DOHH2 (cell line): ENCODE results near the gene PMPCA.

Experiments used
- EZH2phosphoT487 ChIP-seq: fragments of 200-600 bp; sonication (generic); IDR thresholded peaks from 2 replicates; pipeline ENCODE4 v1.6.1; 2017; ENCODE audit warnings: borderline replicate concordance, mild to moderate bottlenecking, antibody characterized with exemption, low read length, moderate library complexity, mixed read lengths
- TF ChIP-seq, protein P1 (sequence below): fragments of 200-600 bp; sonication (generic); IDR thresholded peaks from one replicate; pipeline ENCODE4 v1.5.1; 2014; ENCODE audit warnings: antibody characterized with exemption, mild to moderate bottlenecking, low read depth, low read length; ENCODE audit not compliant: poor library complexity, severe bottlenecking

DNA sequence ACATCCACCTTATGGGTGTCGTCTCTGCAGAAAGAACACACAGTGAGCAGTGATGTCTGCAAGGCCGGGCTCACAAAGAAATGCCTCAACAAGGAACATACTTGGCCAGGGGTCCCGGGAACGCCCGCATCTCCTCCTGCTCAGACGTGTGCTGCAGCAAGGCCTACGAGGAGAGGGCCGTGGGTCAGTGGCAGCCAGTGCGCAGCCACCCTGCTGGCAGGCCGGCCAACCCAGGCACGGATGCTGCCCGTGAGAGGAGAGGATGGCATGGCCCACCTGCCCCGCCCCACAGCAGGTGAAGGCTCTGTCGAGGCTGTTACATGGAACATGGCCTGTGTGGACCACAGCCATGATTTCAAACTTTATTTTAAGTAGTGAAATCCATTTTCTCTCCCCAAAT is 53.1 kb downstream of the PMPCA start:
- TF ChIP-seq EZH2phosphoT487 = no peak
- TF ChIP-seq, protein P1, sequence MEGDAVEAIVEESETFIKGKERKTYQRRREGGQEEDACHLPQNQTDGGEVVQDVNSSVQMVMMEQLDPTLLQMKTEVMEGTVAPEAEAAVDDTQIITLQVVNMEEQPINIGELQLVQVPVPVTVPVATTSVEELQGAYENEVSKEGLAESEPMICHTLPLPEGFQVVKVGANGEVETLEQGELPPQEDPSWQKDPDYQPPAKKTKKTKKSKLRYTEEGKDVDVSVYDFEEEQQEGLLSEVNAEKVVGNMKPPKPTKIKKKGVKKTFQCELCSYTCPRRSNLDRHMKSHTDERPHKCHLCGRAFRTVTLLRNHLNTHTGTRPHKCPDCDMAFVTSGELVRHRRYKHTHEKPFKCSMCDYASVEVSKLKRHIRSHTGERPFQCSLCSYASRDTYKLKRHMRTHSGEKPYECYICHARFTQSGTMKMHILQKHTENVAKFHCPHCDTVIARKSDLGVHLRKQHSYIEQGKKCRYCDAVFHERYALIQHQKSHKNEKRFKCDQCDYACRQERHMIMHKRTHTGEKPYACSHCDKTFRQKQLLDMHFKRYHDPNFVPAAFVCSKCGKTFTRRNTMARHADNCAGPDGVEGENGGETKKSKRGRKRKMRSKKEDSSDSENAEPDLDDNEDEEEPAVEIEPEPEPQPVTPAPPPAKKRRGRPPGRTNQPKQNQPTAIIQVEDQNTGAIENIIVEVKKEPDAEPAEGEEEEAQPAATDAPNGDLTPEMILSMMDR = no peak
